Loucy (cell line): ENCODE measurements around the gene MDGA2.

Source experiments
- EZH2phosphoT487 ChIP-seq: fragments of 200-600 bp; IDR thresholded peaks from 2 replicates; pipeline ENCODE4 v1.6.1; 2018; ENCODE audit warnings: antibody characterized with exemption, mild to moderate bottlenecking, moderate library complexity, borderline replicate concordance
- TF ChIP-seq, protein P1 (sequence below): fragments of 200-600 bp; sonication (generic); conservative IDR thresholded peaks from 2 replicates; pipeline ENCODE4 v1.5.1; 2014; ENCODE audit warnings: mild to moderate bottlenecking, antibody characterized with exemption, low read length

DNA sequence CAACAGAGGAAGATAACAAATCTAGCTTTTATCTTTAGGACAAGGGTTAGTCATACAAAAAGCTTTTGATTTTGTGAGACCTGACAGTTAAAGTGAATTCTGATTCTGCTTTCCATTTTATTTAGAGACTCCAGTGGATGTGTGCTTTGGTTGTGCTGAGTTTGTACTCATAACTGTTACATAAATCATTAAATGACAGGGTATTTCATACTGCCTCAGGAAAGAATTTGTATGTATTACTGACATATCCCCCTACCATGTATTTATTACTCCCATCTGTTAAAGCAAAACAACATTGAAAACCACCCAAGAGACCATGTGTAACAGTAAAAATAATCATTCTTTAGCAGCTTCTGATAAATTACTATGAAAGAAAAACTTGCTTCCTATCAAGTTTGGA lies 780.9 kb downstream of the MDGA2 start:
- TF ChIP-seq, protein P1, sequence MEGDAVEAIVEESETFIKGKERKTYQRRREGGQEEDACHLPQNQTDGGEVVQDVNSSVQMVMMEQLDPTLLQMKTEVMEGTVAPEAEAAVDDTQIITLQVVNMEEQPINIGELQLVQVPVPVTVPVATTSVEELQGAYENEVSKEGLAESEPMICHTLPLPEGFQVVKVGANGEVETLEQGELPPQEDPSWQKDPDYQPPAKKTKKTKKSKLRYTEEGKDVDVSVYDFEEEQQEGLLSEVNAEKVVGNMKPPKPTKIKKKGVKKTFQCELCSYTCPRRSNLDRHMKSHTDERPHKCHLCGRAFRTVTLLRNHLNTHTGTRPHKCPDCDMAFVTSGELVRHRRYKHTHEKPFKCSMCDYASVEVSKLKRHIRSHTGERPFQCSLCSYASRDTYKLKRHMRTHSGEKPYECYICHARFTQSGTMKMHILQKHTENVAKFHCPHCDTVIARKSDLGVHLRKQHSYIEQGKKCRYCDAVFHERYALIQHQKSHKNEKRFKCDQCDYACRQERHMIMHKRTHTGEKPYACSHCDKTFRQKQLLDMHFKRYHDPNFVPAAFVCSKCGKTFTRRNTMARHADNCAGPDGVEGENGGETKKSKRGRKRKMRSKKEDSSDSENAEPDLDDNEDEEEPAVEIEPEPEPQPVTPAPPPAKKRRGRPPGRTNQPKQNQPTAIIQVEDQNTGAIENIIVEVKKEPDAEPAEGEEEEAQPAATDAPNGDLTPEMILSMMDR, result no peak
- TF ChIP-seq EZH2phosphoT487, result no peak
